Inflammatory macrophage treated with lipopolysaccharide for 1 hour (primary cell): Measurements from ENCODE around the gene HAUS7.

Experiments
- DNase-seq, 2 donors: peaks; one replicate each; pipeline ENCODE4 v3.0.0-alpha.2; 2020 to 2022

Gene HAUS7

GRCh38 chrX:153434801-153435200 is 35.6 kb downstream of the HAUS7 start:
- DNase-seq: no peak

DNA sequence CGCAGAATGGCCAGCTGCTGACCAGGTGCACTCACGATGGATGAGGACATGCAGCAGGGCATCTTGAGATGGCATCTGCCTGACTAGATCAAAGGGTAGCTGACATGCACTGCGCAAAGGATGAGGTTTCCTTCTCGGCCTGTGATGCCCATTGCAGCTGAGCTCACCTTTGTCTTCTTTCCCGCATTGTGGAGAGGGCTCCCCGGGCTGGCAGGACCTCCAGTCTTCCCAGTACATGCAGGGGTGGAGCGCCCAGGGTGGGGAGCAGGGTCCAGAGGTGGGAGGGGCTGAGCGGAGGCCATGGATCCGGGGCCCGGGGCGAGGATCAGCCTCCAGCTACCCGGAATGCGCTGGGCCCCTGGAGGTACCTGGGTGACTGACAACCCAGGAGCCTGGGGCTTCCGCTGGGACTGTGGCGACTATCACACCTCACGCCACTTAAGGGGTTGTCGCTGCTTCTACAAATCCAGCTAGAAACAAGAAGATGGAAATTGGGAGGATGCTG is 36.5 kb downstream of the HAUS7 start:
- DNase-seq: no peak

DNA sequence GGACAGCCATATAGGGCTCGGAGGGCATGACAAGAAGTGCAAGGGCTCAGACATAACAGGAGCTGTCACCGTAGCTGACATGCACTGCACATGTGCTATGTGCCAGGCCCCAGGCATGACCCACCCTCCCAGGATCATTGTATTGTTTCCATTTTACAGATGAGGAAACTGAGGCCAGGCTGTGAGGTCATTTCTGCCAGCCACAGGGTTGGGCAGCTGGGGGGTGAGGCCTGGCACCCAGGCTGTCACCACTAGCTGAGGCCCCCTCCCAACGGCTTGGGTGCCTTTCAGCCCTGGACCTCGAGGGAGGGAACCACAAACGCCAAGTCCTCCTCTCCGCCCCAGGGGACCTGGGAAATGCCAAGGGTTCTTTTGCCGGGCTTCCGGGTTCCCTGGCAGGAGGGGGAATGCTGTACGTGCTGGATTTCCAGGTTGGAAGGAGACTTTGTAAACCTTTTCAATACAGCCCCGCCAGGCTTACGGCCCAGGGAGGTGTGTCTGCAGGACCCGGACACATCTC is 37.2 kb downstream of the HAUS7 start:
- DNase-seq: no peak

GRCh38 chrX:153430796-153431195 is 39.6 kb downstream of the HAUS7 start:
- DNase-seq: no peak

DNA sequence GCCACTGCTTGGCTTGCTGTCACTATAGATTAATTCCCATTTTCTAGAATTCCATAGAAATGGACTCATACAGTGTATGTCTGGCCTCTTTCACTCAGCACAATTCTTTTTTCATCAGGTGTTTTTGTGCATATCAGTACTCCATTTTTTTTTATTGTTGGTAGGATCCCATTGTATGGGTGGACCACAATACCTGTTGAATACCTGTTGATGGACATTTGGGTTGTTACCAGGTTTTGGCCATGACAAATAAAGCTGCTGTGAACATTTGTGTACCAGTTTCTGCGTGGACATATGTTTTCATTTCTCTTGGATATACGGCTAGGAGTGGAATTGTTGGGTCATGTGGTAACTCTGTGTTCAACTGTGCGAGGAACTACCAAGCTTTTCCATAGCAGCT is 44.2 kb downstream of the HAUS7 start:
- no peak for DNase-seq

DNA sequence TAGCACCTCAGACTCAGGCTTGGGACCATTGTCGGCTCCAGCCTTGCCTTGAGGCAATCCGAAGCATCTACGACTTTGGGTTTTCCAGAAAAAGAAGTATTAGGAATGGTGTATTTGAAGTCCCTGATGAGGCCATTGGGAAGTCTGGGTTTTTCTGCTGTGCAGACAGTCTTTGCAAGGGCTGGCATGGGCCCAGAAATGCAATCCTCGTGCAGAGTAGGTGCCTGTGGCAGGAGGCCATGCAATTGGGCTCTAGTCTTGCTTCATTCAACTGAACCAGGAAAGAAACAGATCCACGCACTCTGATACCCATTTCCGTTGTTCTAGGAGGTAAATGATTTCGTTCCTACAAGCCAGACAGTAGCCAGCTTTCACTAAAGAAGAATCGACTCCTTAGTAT is 46.7 kb downstream of the HAUS7 start:
- DNase-seq: no peak

- DNase-seq: no peak
These were observed 48.5 kb downstream of the HAUS7 start for GRCh38 chrX:153421856-153422255.

- no peak for DNase-seq
These were observed 49.4 kb downstream of the HAUS7 start for GRCh38 chrX:153420851-153421599.

GRCh38 chrX:153417637-153418036 is 52.7 kb downstream of the HAUS7 start:
- no peak for DNase-seq

- peak in 1 of 2 donors; percentile 7 for DNase-seq
These were observed 53.5 kb downstream of the HAUS7 start for GRCh38 chrX:153416781-153417450.

GRCh38 chrX:153414856-153415510 is 55.4 kb downstream of the HAUS7 start:
- peak; percentile 71 to 82 for DNase-seq

- DNase-seq: no peak
These were observed 56.6 kb downstream of the HAUS7 start for GRCh38 chrX:153413731-153414130.

- DNase-seq: no peak
These were observed 57.3 kb downstream of the HAUS7 start for GRCh38 chrX:153412746-153413720.

DNA sequence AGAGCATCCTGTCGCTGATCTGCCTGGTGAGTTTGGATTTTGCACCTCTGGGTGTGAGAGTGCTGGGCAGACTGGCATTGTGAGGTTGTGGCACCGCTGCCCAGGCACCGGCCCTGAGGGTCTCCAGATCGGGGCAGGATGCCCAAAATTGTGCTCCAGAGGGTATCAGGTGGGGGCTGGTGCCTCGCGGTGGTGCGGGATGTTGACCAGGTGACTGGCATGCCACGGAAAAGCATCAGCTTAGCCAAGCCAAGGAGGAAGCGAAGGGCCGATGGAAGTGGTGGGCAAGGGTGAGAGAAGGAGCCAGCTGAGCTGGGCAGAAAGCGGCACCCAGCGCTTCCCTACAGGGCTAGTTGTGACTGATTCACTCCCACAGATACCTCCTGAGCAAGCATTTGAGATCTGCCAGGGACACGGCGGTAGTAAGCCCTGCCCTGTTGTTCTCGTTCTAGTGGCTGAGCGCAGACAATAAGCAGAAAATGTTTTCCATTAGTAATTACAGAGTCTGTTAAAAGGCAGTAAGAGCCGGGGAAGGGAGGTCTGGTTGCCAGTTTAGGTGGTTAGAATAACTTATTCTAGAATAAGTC is 58.3 kb downstream of the HAUS7 start:
- peak; percentile 28 to 38 for DNase-seq

DNA sequence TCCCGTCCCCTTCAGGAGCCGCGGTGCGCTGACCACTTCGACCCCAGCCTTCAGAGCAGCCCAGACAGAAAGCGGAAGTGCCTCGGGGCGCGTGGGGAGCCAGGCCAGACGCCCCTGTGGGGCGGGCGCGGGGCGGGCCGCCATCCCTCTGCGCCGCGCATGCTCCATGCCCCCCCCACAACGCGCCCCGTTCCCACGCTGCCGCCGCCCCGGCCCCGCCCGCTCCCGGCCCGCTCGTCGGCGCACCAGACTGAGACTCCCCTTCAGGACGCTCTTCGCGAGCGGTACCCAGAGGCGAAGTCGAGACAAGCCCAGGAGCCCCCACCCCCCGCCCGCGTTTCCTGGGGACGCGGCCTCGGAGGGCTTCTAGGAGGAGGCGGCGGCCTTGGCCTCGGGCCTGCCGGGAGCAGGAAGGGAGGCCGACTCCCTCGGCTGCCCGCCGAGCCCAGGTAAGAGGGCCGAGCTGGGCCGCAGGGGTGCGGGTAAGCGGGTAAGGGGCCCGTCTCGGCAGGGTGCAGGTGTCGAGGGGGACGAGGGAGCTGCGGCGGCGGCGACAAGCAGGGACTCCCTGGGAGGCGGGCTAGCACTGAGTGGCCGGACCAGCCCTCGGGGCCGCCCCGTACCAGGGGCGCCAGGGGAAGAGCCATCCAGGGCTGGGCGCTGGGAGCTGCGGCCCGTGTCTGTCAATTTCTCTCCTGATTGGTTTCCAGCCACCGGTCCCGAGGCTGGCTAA is 59.0 kb downstream of the HAUS7 start, which contains the start of gene ZFP92:
Gene ZFP92 (plus strand): TSS at position 218 of the 733 bp plus-strand sequence. CDS start 6,851 bp downstream, outside the sequence.
- peak; percentile 41 to 43 for DNase-seq

DNA sequence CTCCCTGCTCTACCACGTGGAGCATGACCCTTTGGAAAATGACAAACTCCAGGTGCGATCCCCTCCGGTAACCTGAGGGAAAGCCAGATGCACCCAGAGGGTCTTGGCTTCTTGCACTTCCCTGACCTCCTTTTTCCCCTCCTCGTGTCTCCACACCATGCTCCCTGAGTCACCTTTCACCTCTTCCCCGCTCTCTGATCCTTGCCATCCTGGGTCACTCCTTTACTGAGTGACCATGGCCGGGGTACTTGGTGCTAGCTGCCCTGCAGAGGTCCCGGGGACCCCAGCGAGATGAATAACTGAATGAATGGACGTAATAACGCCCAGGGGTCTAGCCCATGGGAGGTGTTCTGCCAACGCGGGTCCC is 59.5 kb downstream of the HAUS7 start:
- DNase-seq: no peak

DNA sequence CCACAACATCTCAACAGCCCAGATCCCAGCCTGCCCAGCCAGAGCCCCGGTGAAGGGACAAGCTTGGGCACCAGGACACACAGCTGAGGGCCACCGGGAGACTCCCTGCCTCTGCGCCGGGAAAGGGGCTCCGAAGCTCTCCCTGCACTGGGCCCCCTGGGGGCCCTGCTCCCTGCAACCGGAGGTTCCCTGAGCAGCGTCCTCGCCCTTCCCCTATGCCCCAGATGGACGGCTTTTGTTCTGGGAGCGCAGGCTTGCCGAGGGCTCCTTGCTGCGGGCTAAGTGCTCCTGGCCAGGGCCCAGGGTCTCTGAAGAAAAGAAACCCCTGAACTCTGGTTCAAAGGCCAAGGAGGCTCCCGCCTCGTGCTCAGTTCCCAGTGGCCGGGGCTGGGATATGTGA is 60.0 kb downstream of the HAUS7 start:
- no peak for DNase-seq

- no peak for DNase-seq
These were observed 60.8 kb downstream of the HAUS7 start for GRCh38 chrX:153409414-153410101.

GRCh38 chrX:153408871-153409351 is 61.5 kb downstream of the HAUS7 start:
- DNase-seq: no peak

GRCh38 chrX:153408221-153408721 is 62.1 kb downstream of the HAUS7 start:
- no peak for DNase-seq
